Sigmoid colon (tissue), 3 donors: ENCODE measurements around the gene FITM2.

Experiments used
- POLR2A ChIP-seq, 2 donors: fragments of 450-650 bp; IDR thresholded peaks; one replicate each; pipeline ENCODE4 v1.6.1; 2016; ENCODE audit warnings: antibody characterized with exemption in 2 of 2, mild to moderate bottlenecking in 2 of 2, moderate library complexity in 2 of 2
- TF ChIP-seq, protein P1 (sequence below), 4 experiments: fragments of 450-650 bp in 3 of 4; fragments of 200-600 bp in 1 of 4; IDR thresholded peaks; one replicate each; pipeline ENCODE4 v1.5.1; 2016 to 2019; ENCODE audit warnings: antibody characterized with exemption in 4 of 4, mild to moderate bottlenecking in 3 of 4, moderate library complexity in 2 of 4

DNA sequence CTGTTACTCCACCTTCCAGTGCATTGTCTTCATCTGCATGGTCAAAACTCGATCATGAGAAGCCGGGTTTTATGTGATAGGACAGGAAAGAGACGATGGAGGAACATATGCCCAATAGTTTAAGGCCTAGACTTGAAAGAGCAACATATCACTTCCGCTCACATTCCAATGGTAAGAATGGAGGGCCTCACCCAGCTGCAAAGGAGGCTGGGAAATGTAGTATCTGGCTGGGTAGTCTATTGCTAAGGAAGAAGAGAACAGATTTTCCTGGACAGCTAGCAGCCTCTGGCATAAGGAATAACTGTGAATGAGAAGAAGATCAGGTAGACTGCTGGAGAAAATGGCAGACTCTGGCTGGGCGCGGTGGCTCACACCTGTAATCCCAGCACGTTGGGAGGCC lies 19.2 kb downstream of the FITM2 start:
- no peak for TF ChIP-seq POLR2A (IDR thresholded peaks at IDR 0.05)
- TF ChIP-seq, protein P1, sequence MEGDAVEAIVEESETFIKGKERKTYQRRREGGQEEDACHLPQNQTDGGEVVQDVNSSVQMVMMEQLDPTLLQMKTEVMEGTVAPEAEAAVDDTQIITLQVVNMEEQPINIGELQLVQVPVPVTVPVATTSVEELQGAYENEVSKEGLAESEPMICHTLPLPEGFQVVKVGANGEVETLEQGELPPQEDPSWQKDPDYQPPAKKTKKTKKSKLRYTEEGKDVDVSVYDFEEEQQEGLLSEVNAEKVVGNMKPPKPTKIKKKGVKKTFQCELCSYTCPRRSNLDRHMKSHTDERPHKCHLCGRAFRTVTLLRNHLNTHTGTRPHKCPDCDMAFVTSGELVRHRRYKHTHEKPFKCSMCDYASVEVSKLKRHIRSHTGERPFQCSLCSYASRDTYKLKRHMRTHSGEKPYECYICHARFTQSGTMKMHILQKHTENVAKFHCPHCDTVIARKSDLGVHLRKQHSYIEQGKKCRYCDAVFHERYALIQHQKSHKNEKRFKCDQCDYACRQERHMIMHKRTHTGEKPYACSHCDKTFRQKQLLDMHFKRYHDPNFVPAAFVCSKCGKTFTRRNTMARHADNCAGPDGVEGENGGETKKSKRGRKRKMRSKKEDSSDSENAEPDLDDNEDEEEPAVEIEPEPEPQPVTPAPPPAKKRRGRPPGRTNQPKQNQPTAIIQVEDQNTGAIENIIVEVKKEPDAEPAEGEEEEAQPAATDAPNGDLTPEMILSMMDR (IDR thresholded peaks at IDR 0.05), result no peak
